Stimulated activated CD4-positive, alpha-beta T cell treated with anti-CD3 and anti-CD28 coated beads, Interleukin-15, amount 100 ng/mL, for 24 hours (primary cell): ENCODE data around the gene UBE2N.
A peak's percentile ranks its signal among the peaks of the same experiment; 100 is the strongest.
"Not testable (repeated sequence)": the region's sequence is repeated elsewhere in the genome, so short reads cannot be mapped to it uniquely, and the experiment has no call there.

Source experiments
- DNase-seq: peaks from one replicate; pipeline ENCODE4 v3.0.0-alpha.2; 2020

Gene UBE2N

DNA sequence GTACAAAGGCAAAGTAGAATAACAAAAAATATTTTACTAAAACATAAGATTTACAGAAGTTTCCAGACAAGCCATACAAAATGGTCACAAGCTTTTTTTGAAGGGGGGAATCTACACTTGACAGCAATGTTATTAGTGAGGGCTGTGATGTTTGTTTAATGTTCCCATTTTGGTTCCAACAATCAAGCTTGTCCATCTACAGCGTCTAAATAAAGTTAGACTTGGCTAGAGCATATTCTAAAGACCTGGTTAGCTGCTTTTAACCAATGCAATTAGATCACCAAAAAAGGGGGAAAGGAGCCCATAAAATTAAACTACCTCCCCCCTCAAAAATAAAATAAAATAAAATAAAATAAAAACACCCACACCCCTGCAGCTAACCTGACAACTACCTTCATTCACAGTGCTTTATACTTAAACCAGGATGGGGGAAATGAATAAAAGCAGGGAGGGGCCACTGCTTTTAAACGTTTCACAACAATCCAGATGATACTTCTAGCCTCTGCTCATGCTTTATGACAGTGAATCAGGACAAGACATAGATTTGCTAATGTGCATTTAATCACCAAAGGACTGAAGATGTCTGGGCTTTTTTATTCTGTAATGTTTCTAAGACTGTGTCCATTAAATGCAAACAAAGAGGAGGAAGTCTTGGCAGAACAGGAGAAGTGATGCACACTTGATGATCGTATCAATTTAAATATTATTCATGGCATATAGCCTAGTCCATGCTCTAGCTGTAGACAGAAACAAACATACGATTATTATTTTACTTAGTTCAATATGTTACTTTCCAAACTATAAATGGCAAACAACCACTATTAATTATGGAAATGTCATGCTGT, 32.2 kb downstream of the UBE2N start:
- DNase-seq = not testable (repeated sequence)

DNA sequence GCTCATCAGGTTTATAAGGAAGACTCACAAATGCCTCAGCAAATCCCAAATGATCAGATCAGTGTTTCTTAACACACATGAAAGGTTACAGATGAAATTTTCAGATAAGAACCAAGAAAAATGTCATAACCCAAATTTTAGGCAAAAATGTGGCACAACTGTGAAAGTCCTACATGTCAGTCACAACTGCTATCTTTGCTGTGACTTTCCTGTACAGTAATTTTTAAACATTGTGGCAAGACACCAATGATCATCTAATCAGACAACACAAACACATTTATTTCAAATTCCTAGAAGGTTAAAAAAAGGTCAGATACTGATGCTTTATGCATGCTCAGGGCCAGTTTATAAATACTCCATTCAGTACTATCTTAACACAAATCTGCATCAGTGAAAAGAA, 32.9 kb downstream of the UBE2N start:
- DNase-seq = no peak

DNA sequence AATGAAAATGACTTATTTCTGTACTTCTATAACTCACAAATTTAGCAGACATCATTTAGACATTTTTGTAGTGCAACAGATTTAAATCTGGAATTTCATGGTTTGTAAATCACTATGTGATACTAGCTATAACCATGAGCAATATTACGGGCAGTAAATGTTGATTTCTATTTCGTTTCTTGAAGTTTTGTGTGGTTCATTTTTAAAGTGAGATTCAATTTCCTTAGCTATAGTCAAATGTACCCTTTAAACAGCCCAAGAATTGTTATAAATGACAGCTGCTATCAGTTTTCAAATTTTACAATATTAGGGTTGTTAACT, 33.8 kb downstream of the UBE2N start:
- DNase-seq = no peak

DNA sequence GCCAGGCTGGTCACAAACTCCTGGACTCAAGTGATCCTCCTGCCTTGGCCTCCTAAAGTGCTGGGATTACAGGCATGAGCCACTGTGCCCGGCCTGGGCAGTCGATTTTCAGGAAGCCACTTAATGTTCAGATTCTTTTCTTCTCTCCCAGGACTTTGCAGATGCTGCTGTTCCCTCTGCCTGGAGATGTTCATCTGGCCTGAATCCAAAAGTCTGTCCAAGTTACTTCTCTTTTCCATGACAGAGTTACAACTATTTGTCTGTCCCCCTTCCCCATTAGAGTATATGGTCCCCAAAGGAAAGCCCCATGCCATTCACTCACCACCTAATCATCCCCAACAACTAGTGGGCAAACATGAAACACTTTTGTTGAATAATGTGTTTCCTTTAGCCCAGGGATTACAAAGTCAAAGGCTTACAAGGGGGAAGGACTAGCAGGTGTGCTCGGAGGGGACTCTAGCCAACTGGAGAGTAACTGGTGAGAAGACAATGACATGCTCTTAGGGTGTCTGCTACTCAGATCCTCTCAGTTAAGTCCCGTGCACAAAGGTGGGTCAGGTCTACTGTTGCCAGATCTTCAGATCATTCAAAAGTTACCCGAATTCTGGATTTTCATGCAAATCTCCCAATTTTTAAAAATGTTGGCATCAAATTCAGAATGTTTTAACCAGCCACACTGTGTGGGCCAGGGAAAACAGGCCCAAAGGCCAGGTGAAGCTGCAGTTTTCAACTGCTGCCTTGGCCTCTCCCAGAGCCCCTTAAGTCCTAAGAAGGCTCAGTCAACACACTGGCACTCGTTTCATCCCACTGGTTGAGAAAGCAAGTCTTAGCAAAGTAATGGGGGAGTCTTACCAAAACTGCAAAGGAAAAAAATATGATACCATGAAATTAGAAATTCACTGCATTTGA, 34.4 kb downstream of the UBE2N start:
- DNase-seq = no peak

DNA sequence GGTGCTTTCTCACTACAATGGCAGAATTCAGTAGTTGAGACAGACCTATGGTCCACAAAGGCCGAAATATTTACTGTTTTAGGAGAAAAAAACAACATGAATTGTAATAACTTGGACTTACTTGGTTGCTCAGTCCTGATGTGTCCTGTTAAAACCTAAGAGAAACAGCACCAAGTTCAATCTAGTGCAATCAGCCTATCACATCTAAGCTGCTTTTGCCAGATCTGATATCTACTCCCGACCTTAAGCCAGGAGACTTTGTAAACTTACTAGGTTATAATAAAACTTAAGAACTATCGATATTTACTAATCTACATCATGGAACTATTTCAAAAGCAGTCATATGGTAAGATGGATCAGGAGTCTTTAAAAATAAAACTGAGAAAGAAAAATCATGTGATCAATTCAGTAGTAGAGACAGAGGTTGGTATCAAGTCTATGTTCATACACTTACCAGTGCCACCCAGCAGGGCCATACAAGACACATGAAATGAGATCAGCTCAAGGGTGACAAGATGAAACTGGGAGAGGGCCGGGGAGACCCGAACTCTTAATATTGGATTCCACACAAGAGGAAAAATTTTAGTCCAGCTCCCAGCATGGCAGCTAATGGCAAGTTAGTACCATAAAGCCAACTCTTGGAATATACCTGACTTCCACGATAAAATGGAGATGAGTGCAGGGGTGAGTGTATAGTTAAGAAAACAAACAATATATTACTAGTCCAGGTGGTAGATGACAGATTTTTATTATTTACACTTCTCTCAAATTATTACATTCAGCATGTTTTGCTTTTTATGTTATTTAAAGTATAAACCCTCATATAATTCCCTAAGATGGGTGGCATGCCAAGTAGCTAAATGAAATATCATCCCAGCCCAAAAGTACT, 36.5 kb downstream of the UBE2N start:
- DNase-seq = no peak

DNA sequence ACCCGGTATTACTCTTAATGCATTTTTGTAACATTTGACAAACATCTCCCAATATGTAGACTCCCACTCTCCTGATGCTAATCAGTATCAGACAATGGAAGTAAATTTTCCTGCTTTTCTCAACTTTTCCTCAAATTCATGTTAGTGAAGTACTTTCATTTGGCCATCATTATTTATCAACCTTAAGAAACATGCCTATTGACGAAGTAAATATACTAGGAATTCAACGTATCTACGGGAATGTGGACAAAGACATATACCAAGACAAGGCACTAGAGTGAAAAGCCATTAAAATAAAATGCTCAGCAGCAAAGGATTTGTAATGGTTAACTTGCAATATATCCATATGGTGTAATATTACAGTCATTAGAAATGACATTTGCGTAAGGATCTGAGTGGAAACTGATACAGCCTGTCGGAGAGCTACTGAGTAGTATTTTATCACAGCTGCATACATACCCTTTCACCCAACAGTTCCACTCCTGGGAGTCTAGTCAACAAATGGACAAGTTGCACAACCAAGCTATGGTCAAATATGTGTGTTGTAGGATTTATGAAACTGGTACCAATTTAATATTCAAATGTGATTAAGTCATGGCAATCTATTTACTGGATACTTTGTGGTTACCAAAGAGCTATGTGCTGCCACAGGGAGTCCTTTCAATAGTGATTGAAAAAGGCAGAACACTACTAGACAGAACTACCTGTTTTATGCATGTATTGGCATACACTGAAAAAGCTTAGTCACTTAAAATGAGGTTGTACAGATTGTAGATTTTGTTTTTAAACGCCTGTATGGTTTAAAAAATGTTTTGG, 37.6 kb downstream of the UBE2N start:
- no peak for DNase-seq

DNA sequence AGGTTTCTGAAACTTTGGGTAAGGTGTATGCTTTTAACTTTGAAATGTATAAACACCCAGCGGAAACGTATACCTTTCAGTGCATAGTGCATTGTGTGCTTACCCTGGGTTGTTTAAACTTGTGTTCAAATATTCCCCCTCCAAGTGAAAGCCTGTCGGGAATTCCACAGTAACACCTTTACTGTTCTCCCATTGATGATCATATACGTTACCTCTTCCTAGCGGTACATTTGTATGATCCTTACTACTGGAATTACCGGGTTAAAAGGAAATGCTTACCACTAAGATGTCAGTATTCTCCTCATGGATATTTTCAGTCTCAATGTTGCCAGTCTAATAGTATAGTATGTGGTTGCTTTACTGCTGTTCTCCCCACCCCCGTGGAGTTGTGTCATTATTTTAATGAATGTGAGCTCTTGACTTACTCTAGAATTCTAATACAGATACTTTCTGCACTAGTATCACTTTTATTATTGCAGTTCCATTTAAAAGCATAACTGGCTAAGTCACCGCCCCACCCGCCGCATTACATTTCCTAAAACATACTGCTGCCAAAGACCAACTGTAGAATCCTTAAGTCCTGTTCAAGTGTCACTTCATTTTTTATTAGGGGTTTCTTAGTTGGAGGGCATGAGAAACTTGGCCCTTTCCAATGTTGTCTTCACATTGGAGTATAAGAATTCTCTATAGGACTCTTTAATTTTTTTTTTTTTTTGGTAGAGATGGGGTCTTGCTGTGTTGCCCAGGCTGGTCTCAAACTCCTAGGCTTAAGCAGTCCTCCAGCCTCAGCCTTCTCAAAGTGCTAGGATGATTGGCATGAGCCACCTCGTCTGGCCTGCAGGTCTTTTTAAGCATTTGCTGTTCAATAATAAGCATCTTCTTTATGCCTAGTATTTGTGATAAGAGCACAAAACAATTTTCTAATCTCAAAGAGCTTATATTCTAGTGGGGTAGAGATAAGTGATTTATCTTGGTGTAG, 39.1 kb downstream of the UBE2N start:
- peak; percentile 51 for DNase-seq

DNA sequence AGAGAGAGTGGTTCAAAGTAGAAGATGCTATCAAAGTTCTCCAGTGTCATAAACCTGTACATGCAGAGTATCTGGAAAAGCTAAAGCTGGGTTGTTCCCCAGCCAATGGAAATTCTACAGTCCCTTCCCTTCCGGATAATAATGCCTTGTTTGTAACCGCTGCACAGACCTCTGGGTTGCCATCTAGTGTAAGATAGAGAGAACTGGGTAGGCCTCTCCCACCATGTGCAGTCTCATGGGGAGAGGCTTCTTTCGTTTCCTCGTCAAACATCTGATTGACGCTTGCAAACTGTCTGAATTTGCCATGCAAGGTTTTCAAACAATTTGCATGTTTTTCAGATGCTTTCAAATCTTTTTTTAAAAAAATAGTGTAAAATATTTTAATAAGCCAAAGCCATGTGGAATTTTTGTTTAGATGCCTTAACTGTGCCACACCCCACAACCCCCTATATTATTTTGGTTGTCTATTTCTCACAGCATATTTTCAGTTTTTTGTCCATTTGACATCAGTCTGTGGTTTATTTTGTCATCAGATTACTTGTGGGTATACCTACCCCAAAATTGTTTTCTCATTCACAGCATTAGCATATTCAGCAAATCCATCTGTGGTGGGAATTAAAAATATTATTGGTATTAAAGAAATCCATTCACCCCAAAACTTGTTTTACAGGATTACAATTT, 42.4 kb downstream of the UBE2N start:
- not testable (repeated sequence) for DNase-seq

DNA sequence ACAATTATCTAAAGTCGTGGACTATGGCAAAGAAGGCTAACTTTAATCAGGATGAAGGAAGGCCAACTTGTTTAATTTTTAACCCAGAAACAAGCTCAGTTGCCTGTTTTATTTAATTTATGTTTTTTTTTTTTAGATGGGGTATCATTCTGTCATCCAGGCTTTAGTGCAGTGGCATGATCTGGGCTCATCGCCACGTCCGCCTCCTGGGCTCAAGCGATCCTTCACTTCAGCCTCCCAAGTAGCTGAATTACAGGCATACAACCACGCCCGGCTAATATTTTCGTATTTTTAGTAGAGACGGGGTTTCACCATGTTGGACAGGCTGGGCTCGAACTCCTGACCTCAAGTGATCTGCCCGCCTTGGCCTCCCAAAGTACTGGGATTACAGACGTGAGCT, 44.3 kb downstream of the UBE2N start:
- DNase-seq = no peak

DNA sequence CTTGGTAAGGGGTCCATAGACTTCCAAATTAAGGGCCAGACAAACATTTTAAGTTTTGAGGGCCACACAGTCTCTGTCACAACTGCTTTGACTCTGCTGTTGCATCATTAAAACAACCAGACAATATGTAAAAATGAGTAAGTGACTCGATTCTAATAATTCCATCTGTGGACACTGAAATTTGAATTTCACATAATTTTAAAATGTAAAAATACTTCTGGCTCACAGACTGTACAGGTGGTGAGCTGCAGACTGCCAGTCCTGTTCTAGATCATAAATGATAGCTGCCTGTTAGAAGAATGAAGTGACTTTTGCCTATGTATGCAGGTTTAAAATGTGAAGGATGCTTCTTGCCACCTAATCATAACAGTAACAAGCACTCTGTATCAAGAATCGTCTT, 48.3 kb downstream of the UBE2N start:
- DNase-seq = no peak

DNA sequence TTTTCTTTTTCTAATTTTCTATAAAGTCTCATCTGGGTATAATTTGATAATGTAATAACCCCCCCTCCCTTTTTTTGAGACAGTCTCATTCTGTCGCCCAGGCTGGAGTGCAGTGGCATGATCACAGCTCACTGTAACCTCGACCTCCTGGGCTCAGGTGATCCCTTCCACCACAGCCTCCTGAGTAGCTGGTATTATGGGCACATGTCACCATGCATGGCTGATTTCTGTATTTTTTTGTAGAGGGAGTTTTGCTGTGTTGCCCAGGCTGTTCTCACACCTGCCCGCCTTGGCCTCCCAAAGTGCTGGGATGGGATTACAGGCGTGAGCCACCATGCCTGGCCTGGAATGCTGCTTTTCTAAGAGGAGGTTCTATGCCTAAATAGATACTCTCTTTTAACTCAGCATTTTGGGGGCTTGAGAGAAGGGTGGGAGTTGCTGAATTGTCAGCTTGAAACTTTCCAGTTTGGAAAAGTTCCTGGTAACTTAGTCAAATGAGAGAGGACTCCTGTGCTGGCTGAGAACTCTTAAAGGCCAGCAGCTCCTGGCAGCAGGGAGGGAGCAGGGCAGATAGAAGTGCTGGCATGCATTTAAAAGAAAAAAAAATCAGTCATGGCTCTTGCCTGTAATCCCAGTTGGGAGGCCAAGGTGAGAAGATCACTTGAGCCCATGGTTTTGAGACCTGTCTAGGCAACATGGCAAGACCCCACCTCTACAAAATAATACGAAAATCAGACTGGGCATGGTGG, 51.0 kb downstream of the UBE2N start:
- DNase-seq = no peak

DNA sequence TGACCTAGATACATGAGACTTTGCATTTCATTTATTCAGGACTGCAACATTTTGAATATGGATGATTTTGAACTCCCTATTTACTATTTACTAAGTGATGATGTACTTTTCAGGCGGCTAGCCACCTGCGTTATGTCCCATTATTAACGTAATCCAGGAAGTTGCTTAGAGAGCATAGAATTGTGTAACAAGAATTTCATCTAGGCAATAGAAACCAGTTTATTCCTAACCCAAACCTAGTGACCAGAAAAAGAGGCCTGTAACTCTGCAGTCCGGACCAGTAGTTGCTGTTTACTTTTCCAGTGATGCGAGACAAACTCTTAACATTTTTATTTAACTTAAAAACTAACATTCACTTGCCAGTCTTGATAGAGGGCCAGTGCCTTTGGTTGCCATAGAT, 51.7 kb downstream of the UBE2N start:
- DNase-seq = no peak

DNA sequence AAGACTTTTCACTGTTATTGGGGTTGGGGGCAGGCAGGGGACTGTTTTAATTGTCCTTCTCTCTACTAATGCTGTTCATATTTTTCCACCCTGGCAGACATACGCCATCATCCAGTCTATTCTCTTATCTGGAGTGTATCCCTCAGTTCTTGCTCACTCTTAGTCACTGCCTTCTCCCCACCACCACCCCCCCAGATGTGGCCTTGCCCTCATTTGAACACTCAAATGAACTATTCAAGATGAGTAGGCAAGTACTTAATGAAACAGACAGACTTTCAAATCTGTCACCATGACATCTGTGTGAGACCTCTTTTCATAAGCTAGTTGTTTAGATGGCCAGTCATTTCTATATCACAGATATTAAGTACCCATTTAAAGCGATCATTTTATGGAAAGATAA, 54.0 kb downstream of the UBE2N start:
- DNase-seq = peak; percentile 77

DNA sequence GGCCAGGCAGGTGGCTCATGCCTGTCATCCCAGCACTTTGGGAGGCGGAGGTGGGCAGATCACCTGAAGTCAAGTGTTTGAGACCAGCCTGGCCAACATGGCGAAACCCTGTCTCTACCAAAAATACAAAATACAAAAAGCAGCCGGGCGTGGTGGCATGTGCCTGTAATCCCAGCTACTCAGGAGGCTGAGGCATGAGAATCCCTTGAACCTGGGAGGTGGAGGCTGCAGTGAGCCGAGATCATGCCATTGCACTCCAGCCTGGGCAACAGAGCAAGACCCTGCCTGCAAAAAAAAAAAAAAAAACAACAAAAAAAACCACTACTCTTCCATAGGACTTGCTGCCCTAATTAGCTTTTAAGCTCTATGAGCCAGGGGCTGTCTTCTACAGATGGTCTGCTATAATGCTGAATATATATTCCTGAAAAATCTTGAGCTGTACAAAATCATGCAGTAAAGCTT, 59.7 kb downstream of the UBE2N start:
- DNase-seq = not testable (repeated sequence)

DNA sequence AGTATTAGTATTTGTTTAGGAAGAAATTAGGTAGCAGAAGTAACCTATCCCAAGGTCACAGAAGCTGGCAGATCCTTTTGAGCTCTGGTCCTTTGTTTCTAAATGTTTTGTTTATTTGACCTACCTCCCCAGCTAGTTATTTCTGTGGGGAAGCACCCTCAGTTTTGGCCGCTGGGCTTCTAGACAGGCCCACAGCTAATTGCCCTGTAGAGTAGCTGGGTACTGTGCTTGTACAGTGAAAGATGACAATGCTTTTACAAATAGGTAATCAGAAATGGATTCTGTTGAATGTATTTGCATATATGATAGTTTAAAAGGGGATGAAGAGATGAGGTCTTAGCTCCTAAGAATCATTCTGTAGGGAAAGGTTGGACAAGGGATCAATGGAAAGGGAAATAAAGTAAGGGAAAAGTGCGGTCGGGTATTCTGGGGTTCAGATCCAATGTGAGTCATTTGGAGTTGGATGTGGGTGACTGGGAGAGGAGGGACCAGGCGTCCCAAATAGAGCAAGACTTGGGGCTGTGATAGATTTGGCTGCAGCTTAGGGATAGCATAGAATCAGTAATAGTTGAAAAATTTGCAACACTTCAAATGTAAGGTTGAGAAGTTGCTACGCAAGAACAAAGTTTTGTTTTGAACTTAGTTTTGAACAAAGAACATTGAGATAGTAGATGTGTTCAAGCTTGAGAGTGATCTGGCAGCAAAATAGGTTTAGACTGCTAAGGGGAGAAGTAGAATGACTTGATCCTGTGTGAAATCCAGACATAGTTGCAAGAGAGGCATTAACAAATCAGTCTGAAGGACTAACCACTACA, 60.4 kb downstream of the UBE2N start:
- DNase-seq = no peak

DNA sequence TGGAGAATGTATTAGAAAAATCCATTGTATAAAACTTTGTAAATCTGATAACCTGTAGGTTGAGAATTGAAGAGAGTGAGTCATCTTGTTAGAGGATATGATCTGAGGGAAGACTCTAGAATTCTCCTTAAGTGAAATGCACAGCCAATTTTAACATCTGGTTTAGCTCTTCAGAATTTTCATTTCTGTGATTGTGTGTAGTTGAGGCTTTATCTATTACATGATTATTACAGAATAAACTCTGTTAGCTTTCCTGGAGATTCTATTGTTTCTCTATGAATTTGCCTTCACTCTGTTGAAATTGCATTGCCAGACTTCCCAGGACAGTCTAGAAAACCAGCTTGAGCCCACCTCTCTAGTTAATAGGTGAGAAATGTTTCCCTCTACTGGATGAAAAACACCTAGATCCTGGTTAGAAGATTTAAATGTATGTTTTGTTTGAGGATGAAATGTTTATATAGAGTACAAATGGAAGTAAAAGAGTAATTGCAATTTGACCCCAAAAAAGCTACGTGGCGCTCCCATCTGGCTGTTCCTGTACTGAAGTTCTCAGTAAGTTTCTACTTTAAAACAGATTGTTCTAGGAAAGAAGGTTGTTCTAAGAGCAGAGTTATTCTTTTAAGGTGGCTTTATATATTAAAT, 61.1 kb downstream of the UBE2N start:
- no peak for DNase-seq

DNA sequence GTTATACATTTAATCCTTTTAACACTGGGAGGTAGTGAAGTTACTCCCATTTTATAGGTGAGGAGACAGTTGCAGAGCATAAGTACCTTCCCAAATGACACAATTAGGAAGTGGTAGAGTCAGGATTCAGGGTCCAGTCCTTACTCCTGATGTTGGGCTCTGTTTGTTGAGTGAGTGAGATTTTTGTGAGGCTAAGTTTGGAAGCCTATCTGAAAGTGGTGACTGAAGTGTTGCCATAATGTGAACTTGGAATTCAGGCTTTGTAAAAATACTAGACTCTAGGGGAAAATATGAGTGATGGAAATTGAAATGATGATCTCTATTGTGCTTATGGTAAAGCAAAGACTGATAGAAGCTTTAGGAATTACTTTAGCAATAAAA, 61.8 kb downstream of the UBE2N start:
- DNase-seq = no peak

DNA sequence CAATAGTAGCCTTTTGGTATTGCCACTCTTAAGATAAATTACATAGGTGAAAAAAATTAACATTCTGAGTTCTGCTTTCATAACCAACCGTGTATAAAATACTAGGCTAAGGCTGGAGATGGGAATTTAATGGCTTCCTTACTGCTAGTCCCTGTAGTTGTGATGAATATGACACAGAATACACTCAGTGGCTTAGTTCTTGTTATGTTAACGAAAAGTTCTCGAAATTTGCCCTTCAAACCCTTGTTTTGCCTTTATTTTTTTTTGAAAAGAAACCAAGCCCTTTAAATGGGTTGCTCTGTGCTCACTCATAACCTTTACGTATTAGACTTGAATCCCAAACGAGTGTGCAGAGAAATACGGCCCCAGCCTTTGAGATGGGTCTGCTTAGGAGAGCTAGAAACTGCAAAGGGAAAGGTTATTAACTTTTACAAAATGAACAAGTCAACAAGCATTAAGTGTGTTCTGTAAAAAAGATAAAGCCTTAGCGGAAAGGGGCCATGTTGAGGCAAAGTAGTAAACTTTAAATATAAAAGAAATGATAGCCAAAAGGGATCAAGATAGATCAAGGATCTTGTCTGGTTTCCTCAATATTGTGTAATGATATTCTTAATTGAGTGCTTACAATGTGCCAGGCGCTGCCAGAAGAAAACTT, 62.3 kb downstream of the UBE2N start:
- no peak for DNase-seq
